CD4-positive, alpha-beta T cell treated with Interleukin-1 beta for 1 hour (primary cell): Measurements from ENCODE around the gene LGALS9.
"Not testable (repeated sequence)": the region's sequence is repeated elsewhere in the genome, so short reads cannot be mapped to it uniquely, and the experiment has no call there.

ENCODE experiments used
- DNase-seq, 2 donors: peaks; one replicate each; pipeline ENCODE4 v3.0.0-alpha.2; 2020 to 2022

Gene LGALS9

DNA sequence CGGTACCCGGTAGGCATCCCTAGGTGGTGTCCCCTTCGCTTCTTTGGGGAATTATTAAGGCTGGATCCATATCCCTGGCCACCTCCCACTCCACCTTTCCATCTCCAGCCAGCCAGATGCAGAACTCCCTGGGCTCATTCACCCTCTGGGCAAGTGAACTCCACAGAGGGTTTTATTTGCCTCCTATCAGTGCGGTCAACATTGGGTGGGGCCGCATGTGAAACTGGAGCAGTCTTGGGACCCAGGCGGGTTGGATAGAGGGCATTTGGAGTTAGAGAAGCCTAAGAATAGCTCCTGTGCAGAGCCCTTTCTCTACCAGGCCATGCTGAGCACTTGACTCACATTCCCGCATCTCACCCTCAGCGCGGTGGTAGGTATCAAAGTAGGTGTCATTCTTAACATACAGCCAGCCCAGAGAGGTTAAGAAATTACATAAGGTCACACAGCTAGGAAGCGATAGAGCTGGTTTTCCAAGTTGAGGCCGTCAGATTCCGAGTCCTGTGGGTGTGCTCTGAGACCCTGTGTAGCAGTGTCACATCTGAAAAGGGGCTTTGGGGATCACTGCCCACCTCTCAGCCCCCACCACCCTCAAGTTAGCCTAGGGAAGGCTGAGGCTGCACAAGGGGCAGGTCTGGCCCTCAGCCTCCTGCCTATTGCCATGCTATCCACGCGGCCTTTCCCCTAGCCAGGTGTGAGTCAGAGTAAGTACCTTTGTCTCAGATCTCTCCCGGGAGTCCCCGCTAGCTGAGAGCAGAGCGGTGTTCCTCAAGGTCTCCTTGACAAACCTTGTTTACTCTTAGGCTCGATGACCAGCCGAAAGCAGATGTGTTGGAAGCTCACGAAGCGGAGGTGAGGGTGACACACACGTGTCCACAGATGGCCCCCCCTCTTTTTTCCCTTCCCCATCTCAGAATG lies 26.9 kb upstream of the LGALS9 start:
- no peak for DNase-seq

DNA sequence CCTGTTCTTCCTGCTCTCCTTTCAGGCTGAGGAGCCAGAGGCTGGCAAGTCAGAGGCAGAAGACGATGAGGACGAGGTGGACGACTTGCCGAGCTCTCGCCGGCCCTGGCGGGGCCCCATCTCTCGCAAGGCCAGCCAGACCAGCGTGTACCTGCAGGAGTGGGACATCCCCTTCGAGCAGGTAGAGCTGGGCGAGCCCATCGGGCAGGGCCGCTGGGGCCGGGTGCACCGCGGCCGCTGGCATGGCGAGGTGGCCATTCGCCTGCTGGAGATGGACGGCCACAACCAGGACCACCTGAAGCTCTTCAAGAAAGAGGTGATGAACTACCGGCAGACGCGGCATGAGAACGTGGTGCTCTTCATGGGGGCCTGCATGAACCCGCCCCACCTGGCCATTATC lies 25.6 kb upstream of the LGALS9 start:
- DNase-seq: no peak

DNA sequence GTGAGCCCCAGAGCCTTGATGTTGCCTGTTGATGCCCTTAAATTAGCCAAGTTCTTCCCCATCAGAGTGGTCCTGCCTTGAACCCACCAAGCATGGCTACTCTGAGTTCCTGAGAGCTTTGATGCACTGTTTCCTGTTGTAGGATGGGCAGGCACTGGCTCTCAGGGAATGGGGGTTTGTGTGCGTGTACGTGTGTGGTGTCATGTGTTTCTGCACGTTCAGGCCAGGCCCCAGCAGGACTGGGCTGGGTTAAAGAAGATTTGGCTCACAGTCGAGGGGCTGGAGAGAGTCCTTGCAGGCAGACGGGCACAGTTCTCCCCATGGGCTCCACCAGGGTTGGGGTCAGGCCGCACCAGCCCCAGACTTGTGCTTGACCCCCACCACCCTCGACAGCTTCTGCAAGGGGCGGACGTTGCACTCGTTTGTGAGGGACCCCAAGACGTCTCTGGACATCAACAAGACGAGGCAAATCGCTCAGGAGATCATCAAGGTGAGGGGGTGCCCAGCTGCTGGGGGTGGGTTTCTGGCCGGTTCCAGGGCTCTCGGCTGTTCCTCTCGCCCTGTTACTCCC lies 23.4 kb upstream of the LGALS9 start:
- DNase-seq: no peak

DNA sequence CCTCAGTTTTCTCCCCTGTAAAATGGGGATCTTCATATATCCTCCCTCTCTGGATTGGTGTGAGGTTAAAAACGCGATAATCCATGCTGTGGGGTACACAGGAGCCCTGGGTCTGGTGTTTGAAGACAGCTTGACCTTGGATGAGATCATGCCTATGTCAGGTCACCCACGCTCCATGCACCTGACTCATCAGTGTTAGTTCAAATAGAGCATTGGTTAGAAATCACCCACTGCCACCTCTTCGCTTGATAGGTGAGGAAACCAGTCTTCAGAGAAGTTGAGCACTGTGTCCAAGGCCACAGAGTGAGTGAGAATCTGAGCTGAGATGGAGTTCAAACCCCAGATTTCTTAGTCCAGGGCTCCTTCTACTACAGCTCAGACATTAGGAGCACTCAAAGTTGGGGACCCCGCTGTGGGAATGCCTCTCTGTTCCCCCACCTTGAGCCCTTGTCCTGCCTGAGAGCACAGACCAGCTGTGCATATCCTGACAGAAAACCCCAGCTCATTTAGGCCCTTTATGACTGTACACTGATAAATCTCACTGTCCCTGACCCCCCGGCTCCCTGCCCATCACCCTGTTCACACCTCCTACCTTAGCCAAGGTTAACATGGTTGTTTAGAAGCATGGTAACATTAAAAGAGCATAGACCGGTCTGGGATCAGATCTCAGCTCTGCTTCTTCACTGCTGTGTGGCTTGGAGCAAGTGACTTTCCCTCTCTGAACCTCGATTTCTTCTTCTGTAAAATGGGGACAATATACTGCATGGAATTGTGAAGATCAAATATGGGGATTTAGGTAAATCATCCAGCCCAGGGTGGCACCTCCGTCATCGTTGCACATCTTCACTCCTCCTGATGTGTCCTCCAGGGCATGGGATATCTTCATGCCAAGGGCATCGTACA lies 22.4 kb upstream of the LGALS9 start:
- DNase-seq: no peak

DNA sequence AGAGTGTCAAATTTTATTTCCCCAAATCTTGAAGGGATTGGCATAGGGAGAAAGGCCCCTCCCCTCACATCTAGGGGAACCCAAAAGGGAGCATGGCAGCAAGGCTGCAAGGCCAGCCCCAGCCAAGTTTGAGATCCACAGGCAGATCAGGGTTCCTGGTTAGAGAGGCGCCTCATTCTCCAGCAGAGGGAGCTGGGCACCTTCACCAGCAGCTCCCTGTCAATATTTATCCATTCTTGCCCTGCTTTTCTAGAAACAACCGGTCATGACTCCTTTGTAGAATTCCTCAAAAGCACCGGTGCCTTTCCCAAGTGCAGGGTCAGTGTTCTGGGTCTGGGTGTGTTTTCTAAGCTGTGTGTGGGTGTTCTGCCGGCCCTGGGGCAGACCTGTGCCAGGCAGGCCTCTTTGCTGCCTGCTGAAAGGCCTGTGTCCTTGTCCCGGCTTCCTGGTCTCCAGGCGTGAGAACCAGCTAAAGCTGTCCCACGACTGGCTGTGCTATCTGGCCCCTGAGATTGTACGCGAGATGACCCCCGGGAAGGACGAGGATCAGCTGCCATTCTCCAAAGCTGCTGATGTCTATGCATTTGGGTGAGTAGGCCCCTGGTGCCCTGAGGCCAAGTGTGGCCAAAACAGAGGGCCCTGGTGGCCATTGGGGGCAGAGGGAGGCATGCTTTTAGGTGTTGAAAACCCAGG lies 21.2 kb upstream of the LGALS9 start:
- peak; percentile 26 to 33 for DNase-seq

DNA sequence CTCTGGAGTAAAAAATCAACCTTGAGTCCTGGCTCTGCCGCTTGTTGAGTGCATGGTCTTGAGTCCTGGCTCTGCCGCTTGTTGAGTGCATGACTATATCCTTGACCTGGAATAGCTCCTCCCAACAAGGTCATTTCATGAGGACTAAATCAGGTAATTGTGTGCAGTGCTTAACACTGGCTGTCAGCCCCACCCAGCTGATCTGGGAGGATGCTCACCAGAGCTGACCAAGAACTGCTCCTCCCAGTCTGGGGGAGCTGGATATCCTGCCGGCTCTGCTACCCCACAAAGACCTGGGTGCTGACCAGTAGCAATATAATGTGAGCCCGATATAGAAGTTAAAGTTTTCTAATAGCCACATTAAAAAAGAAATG lies 20.7 kb upstream of the LGALS9 start:
- DNase-seq: no peak

DNA sequence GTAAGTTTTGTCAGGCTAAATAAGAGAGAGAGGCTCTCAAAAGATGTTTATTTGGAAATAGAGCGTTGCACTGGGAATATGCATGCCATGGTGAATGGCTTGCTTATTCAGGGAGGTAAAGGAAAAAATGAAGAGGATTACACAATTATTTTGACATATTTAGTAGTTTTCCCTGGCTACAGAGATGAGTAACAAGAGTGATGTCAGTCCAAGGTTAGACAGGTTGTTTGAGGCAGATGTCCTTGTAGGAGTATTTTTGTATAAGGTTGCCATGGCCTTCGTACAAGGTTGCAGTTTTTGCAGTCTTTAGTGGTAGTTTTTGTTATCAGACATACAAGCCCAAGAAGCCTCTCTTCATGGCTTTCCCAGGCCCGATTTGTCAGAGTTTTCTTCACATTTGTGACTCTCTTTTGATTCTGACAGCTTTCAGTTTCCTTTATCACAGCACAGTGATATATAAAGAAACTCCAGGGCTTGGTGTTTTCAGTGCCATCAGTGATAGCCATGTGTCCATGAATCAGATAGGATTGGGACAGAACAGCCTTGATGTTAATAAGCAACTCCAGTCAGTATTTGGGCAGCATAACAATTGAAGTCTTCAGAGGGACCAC lies 18.7 kb upstream of the LGALS9 start:
- no peak for DNase-seq

DNA sequence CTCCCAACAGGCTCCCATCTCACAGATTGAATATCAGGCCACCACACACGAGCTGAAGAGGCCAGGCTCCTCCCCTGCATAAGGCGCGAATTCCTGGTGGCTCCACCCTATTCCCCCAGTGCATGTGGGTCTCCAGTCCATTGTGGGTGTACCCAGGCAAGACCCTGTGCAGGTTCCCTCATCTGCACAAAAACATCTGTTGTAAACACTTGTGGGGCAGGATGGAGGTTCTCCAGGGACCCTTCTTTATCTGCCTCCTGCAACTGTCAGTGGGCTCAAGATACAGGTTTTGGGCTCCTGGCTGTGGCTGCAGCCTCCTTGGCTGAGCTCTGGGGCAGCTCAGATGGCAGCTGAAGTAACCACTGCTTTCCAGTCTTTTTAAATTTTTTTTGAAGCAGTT lies 17.6 kb upstream of the LGALS9 start:
- no peak for DNase-seq

DNA sequence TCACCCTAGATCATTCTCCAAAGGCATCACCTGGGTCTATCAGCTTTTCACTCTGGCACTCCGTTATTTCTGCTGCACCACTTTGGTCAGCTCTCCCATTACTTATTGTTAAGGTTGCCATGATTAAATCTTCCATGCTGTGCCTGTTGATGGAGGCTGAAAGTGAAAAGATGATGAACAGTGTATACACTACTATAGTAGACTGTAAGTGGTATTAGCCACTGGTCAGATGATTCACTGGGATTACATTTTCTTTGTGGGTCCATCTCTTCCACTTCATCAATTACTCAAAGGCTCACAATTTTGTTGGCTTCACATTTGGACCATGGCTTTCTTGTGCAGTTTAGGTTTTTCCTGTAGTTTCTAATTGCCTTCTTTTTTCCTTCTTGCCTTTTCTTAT lies 15.9 kb upstream of the LGALS9 start:
- no peak for DNase-seq

DNA sequence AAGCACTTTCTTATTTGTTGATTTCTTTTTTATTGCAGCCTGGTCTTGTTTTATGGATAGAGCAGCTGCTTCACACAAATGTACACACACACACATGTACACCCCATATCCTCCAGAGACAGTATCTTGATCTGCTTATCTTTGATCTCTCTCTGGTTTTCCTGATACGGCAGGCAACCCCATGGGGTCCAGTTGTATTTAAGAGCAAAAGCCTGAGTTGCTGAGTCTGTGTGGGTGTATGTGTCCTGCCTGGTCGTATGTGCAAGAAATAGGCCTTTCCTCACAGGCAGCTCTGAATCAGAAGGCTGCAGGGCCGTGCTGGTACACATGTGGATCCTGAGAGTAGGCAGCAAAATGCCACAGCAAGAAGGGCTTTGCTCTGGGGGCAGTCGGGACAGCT lies 14.6 kb upstream of the LGALS9 start:
- no peak for DNase-seq

DNA sequence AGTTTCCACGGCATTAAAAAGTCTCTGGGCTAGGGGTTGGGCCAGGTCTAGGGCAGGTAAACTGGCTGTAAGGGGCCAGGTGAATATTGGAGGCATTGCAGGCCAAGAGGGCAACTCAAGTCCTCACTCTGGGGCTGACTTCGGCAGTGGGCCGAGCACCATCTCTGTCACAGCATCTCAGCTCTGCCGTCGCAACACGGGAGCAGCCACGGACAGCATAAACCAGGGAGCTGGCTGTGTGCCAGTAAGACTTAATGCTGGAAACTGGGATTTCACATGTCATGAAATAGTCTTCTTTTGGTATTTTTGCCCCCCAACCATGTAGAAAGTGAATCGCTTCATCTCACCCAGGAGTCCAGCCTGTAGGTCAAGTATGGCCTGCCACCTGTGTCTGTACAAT lies 12.6 kb upstream of the LGALS9 start:
- DNase-seq: no peak

DNA sequence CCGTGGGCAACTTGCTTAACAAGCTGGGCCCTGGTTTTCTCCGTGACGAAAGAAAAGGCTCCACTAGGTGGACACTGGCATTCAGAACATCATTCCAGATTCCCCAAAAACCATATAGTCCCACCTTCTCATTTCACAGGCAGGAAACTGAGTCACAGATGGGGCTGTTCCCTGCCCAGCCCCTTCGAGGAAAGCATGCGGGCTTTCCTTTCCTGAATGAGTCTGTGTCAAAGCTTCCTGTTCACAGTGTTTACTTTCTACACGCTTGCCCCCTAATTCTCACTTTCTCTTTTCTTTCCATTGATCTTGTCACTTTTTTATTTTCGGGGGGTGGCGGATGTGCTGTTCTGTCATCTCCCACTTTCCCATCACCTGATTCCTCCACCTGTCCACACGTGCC lies 10.3 kb upstream of the LGALS9 start:
- no peak for DNase-seq

DNA sequence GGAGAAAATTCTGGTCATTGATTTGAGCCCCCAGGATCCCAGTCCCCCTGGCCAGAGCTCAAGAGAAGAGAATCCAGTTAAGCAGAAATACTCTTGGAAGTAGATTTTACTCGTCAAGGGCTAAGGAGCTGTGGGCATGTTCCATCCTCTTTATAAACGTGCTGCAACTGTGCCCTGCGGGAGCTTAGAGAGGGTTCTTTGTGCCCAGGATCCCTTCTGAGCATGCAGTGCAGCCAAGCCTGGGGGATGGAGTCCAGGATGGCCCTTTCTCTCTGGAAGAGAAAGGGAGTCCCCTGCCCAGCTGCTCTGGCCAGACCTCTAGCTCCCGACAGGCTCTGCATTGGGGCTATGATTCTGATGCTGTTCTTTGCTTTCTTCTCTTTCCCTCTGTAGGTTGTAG lies 9.5 kb upstream of the LGALS9 start:
- no peak for DNase-seq

DNA sequence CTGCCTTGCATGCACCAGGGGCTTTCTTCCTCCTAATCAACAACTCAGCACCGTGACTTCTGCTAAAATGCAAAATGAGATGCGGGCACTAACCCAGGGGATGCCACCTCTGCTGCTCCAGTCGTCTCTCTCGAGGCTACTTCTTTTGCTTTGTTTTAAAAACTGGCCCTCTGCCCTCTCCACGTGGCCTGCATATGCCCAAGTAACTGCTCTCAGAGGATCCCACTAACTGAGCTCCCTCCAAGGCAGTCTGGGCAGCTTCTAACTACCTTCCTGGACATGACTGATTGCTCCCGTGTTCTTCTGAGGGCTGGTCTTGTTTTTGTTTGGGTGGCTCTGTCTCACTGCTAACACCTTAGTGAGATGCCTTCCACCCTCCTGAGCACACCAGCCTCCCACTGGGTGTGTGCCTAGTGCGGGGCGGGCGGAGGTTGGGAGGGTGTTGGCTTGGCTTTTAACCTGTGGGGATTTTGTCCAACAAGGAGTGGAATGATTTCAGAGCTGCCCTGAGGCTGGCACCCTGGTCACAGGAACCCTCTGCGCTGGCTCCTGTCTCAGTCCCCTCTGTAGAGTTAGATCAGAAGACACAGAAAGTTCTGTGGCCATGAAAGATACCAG lies 8.9 kb upstream of the LGALS9 start:
- no peak for DNase-seq

DNA sequence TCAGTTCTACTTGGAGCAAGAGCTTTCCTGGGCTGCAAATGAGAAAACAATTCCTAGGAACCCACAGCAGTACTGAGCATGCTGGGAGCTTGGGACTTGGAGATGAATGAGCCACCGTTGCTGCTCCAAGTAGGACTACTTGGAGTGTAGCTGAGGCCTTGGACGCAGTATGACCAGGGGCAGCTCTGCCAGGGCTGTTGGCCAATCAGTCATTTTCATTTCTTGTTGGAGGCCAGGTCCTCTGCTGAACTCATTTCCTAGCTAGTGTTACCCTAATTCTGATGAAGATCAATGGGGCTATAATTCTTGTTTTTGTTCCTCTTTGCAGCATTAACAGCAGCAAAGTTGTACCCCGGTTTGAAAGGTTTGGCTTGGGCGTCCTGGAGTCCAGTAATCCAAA lies 8.0 kb upstream of the LGALS9 start:
- DNase-seq: no peak

DNA sequence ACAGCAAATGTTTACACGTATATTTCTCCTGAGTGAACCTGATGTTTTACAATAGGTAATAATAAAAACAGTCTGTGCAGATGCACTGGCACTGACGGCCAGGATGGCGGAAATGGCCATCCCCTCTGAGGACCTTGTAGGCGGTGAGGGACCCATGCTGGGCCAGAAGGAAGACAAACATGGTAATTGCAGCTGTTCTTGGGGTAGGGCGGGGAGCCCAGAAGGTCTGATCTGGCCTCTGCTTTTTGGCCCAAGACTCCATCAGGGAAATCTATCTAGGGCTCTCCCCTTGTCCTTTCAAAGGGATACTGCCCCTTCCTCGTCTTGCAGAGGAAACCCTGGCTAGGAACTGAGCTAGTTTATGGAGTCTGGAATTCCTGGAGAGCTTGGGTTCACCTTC lies 7.4 kb upstream of the LGALS9 start:
- DNase-seq: no peak

DNA sequence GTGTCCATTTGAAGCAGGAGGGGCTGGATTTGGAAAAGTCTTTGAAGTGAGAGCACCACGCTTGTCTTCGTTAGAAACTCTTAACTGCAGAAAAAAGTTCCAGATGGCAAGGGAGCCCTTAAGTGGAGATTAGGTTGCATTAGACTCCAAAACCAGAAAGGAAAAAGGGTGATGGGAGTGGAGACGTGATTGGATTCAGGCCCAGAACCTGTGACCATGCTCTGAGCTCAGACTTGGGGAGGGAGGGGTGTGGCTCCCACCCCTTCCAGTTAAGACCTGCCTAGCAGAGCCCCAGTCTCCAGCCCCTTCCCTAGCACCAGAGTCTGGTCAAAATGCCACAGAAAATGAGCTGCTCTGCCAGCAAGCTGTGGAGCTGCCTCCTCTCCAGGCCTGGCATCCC lies 6.4 kb upstream of the LGALS9 start:
- DNase-seq: no peak

DNA sequence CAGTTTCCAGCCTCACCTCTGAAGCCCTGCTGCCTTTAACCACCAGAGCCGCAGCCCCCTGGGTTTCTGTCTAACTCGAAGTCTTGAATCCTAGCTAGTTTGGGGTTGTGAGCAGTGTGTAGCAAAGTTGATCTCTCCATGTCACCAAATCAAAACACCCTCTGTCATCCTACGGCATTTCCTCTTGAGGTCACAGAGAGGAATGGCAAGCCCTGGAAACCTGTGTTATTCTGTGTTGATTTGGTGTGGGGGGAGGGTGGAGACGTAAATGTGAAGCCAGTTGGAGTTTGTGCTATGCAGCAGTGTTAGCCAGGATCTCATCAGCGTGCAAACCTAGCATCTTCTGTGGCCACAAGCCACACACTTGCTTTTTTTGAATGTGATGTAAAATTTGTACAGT lies 5.1 kb upstream of the LGALS9 start:
- DNase-seq: no peak

DNA sequence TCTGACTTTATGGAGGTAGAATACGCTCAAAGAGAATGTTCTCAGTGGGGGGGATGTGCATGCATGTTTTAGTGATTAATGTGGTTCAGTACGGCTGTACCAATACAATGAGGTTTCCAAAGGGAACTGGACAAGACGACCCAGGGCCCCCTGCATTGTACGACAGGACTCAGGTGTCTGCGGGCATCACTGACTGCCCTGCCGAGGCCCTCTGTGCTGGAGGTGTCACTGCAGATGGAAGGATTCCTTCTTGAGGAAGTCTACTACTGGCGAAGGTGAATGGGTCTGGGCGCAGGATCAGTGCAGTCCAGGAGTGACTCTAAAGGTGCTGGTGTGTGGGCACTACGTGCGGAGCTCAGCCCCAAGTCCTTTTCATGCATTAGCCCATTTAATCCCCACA lies 3.5 kb upstream of the LGALS9 start:
- no peak for DNase-seq

DNA sequence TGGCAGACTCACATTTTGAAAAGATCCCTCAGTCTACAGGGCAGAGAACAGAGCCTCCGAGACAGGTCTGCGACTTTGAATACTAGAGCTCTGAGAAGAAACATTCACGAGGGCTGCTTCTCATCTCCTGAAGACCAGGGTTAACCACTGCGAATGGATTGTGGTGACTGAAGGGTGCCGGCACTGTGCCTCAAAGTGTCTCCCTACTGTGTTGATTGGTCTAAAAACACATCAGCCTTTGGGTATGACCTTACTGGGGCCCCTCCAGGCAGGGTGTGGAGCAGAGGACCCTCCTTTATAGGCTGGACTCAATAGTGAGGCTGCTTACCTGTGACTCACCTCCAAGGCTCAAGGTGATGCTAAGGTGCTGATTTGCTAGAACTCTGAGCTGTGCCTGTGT lies 2.6 kb upstream of the LGALS9 start:
- no peak for DNase-seq

DNA sequence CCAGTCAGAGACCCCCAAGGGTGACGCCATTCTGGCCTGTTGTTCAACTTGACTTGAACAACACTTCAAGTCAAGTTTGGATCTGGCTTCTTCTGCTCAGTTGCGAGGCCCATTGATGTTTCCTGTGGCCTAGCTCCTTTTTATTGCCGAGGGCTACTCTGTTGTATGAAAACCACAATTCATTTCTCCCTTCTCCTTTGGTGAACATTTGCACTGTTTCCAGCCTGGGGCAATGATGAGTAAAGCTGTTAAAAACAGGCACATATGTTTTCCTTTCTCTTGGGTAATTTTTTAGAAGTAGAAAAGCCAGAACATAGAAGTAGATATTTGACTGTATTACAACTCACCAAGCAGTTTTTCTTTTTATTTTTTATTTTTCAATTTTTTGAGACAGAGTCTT lies 1.7 kb upstream of the LGALS9 start:
- not testable (repeated sequence) for DNase-seq

DNA sequence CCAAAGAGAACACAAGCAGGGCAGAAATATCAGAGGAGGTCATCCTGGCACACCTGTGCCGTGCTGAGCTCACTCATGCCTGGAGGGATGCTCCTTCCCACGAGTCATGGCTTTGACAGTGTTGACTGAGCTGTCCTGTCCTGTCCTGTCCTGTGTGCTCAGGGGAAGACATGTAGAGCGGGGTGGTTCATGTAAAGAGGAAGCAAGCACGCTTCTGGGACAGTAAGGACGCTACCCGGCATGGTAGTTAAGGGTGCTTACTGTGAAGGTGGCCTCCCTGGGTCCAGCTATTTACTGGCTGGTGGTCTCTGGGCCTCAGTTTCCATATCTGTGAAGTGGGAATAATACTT lies 398 bp downstream of the LGALS9 start:
- peak in 1 of 2 donors; percentile 24 for DNase-seq
